HL-60/S4 treated with retinoic acid at 250 ng/mL for 4 days and 3 days (cell line): ENCODE measurements around the gene GTF3A.

Source experiments
- in situ Hi-C: fragments of 300-500 bp; cut with MboI; formaldehyde crosslinking; loops from 2 replicates; pipeline ENCODE4 v1.7.0; 2022; ENCODE audit warnings: low sequenced_read_pairs

Gene GTF3A

DNA sequence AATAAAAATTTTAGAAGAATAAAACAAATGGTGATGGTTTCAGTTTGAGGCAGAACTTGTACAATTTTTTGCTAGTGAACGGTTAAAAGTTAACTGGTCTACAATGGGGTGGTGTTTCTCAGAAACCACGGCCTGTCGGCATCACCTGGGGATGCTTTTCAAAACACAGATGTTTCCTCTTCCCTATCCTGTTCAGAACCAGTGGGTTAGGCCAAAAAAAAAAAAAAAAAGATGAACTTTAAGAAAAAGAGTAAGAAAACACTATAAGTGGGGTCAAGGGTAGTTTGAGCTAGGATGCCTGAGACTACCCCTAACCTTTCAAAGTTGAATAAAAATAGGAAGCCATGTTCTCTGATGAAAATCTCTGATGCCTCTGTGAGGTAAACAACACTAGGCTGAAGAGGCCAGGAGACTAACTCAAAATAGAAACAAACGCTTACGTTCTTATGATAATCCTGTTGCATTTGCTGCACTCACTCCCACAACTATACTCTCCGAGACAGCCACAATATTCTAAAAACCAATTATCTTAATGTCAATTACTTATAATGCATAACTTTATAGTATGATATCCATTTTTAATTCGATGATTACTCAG is 22.7 kb downstream of the GTF3A start:
- in situ Hi-C loops, result no loop called here

DNA sequence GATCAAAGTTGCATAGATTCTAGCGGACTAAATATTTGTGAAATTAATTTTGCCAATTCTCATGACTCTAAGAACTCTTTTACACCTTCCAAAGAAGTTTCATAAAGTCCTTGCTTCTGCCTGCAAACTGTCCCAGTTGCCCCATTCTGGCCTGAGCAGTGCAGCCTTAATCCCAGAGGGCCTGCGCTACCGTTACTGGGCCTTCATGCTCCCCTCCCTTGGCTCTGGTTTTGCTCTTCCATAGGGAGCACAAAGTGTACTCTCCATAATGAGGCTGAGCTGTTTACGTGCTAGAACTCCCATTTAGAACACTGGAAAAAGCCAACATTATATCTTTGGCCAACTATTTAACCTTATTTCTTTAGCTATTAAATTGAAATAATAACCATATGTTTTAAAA is 23.9 kb downstream of the GTF3A start:
- in situ Hi-C loops, result no loop called here

DNA sequence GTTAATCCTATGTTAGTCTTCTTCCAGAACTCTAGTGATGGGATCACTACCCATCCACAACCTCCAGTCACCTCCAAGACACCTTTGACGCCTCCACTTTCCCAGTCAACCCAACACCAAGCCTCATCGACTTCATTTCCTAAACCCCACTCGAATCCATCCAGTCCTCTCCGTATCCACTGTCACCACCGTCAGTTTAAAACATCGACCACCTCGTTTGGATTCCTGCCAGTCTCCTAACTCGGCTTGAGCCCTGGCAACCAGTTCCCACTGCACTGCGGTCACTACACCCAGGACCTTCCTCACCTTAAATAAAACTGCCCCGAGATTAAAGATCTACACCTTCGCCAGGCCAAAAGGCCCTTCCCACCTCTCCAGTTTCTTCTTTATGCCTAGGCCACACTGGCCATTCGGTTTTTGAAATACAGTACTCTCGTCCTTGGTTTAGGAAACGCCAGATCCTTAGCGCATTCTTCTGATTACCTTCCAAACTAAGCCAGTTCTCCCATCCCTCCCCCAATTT is 24.7 kb downstream of the GTF3A start:
- in situ Hi-C loops, result no loop called here

DNA sequence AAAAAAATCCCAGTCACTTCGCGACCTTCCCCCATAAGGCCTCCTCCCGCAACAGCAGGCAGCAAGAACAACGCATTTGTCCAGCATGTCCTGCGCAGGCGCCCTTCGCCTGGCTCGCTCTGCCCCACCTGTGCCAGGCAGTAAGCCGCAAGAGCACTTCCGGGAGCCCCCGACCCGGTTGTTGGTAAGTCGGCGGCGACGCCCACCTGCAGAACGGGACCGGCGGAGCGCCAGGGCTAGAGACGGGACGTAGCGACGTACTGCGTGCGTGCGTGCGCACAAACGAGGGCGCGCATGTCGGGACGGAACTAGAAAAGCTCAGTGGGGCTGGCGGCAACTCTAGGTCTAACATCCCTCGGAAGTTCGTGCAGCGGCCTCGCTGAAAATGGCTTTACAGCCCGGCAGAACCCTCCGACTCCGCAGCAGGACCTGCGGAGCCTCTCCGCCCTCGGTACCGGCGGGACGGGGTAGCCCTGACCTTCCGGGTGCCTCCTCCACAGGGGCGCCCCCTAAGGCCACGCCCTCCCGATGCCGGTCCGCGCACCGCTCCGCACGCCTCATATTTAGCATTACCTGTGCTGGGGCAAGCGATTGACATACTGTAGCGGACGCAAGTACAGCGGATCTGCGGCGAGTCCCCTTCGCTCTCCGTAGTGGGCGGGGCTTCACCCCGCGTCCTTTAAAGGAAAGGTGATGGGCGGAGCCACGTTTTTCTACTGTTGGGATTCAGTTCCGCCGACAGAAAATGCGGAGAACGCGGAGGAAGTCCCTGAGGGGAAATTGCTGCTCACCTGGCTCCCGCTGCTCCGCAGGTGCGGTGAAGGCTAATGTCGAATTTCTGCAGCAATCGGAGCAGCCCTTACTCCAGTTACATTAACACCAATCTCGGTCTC is 25.8 kb downstream of the GTF3A start, which contains the start of gene MTIF3:
Gene MTIF3, minus strand, starts transcription at position 629 of the 893 bp plus-strand sequence. CDS start 10,116 bp downstream, outside the sequence.
- in situ Hi-C loops, result no loop called here

DNA sequence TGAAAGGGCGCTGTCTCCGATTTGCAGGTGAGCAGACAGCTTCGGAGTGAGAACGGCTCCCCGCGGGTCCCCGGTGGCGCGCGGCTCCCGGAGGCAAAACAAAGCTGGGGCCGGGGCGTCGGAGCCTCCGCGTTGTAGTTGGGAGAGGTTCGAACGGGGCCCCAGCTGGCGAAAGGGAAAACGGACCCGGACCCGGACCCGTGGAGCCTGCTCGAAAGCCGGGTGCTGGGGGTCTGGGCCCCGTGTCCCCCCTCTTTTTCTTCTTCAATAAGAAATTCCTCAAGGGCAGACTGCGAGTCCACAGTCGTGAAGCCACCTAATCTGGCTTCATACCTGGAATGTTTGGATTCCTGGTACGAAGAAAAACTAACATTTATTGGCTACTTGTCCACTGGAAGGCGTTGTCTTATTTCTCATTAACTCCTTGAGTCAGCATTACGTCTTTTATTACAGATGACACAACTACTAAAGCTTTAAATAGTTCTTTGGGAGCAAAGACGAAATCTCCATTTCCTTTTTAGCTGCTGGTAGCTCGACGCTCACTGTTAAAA is 26.6 kb downstream of the GTF3A start:
- in situ Hi-C loops, result no loop called here

DNA sequence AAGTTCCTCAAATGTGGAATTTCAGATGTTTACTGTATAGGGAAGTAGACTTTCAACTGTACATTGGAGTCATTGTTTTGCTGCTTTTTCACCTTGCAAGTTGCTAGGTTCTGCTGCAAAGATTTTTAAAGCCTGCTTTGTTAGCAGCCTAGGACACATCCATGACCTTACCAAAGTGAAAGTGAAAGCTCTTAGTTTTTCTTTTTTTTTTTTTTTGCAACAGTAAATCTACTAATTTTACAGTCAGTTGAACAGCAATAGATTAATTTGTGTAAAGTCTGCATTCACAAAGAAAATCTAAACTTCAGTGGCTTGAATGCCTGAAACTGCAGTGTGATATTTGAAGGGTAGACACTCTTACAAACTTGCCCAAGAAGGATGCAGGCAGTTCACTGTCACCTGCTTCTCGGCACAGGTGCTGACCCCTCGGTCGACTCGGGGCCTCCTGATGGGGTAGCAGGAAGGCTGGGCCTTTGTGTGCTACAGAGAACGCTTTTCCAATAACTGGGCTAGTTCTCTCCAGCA is 31.0 kb downstream of the GTF3A start:
- in situ Hi-C loops, result no loop called here

DNA sequence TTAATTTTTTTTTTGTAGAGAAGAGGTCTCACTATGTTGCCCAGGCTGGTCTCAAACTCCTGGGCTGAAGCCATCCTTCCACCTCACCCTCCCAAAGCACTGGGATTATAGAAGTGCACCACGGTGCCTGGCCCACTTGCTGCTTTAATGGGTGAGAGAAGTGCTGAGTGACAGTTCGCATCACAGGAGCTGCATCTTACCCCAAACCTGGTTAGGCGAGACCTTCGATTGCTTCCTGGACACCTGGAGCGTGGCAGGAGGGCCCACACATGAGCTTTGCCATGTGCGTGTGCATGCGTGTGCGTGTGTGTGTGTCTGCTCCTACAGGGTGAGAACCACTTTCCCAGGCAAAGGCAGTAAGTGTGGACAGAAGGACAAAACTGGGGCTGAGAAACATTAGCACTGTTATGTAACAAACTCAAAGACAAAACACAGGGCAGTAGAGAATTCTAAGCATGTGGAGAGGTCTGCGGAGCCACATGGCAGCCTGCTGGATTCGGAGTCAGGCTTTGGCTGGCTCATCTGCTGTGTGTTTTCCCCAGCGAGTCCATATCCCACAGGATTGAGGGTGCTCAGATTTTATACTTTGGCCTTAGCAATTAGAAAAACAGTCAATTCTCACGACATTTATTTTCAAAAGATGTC is 37.6 kb downstream of the GTF3A start:
- in situ Hi-C loops, result no loop called here

DNA sequence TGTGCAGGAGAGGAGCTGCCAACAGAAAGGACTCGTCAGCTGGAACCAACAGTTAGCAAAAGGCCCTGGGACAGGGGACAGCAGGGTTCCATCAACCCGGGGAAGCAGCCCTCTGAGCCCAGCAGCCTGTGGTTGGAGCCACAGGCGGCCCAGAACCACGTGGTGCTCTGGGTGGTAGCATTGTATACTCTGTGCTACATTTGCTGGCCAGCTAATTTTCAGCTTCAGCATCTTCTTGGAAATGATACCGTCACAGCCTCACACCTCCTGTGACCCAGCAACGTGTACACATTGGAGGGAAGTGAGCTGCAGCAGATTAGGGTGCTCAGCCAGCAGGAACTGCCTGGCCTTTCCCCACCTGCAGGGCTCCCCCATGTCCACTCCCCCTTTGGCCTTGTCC is 39.1 kb downstream of the GTF3A start:
- in situ Hi-C loops, result no loop called here

DNA sequence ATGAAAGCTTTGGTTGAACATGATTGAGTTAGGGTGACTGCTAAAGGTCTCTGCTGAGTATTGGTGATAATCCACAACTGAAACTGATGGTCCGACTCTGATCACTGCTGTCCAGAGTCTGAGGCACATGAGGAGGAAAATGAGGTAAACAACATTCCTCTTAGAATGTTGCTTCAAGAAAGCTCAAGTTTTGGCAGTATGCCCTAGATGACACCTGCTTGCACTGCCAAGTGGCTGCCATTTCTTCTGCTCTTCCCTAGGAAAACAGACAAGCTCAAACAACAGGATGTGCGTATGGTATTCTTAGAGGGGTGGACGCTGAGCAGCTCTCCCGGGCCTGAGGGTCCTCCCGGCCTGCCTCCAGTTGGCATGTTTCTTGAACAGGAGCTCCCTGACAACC is 41.2 kb downstream of the GTF3A start:
- in situ Hi-C loops, result no loop called here

DNA sequence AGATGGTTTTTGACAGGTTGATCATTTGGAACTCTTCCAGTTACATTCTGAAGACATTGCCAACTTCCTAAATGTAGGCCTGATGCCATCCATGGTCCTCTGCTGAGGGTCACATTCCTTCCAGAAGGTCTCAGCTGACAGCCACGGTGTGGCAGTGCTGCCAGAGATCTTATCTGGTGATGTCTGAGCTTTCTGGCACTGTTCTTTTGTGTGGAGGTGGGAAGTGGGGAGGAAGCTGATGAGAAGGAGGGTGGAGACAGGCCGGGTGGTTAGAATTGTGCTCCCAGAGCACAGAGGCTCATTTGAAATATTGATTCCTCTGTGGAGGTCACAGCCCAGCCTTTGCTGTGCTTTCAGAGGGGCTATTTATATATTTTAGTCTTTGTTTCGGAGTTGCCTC is 42.1 kb downstream of the GTF3A start:
- in situ Hi-C loops, result no loop called here

DNA sequence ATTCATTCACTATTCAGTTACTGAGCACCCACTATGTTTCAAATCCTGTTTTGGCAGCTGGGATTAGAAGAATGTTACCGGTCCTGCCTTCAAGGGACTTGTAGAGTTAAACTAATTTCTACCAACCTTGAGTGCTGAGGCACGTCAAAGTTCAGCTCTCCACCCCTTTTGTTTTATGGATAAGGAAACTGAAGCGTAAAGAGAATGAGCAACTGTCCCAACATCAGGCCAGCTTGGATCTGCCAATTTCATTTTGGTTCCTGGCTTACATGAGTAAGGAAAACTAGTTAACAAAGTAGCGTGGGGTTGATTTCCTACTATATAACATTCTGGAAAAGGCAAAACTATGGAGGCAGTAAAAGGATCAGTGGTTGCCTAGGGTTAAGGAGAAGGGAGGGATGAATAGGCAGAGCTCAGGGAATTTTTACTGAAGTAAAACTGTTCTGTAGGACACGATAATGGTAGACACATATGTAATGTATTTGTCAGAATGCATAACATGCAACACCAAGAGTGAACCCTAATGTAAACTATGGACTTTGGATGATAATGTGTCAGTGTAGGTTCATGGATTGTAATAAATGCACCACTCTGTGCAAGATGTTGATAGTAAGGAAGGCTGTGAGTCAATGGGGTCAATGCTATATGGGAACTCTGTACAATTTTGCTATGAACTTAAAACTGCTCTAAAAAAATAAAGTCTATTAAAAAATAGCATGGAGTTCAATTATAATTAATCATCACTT is 45.8 kb downstream of the GTF3A start:
- in situ Hi-C loops, result no loop called here

DNA sequence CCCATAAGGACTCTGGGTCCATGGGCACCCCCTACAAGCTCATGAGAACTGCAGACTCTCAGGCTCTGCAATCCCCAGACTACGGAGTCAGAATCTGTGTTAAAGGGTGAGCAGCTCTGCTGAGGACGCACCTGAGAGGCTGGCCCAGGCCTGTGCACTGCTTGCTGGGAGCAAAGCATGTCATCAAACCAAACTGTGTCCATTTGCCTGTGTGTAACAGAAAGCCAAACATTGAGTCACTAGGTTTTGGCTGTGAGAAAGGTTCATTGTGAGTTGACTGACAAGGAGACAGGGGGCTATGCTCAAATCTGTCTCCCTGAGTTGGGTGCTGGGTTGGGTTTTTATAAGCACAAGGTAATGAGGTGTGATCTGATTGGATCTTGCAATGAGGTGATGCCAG is 48.0 kb downstream of the GTF3A start:
- in situ Hi-C loops, result no loop called here

DNA sequence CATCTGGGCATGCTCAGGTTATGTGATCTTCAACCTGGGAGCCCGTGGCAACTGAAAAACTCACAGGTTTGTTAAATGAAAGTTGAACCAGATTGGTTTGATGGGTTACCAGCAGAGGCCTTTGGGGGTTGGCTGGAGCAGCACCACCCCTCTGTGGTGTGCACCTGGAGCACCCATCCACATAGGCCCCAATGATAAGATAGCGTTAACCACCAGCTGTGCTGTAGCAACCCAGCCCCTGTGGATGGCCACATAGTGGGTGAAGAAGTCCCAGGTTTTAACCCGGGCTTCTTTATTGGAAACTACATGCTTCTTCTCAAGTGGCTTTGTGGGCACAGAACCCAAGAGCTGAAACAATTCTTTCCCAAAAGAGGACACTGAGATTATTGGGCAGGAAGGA is 48.5 kb downstream of the GTF3A start:
- in situ Hi-C loops, result no loop called here

DNA sequence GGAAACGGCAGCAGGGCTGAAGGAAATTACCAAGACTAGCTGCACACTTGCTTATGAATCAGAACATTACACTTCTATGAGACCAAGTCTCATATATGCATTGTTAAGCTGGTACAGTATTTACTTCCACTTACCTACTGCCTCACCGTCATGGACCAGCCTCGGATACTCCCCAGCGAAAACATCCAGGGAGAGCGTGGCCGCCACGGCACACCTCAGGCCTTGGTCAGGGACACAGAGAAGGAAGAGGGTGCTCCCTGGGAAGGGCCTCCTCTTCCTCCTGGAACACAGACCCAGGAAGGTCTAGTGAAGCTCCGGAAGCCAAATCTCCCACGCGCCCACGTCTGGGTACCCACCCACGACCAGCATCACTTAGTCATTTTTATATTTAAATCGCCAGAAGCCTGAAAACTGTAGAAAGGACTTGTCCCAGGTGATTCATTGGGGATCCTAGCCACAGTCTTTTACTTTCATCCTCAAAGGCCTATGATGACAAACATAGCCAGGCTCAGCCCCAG is 50.4 kb downstream of the GTF3A start:
- in situ Hi-C loops, result no loop called here

DNA sequence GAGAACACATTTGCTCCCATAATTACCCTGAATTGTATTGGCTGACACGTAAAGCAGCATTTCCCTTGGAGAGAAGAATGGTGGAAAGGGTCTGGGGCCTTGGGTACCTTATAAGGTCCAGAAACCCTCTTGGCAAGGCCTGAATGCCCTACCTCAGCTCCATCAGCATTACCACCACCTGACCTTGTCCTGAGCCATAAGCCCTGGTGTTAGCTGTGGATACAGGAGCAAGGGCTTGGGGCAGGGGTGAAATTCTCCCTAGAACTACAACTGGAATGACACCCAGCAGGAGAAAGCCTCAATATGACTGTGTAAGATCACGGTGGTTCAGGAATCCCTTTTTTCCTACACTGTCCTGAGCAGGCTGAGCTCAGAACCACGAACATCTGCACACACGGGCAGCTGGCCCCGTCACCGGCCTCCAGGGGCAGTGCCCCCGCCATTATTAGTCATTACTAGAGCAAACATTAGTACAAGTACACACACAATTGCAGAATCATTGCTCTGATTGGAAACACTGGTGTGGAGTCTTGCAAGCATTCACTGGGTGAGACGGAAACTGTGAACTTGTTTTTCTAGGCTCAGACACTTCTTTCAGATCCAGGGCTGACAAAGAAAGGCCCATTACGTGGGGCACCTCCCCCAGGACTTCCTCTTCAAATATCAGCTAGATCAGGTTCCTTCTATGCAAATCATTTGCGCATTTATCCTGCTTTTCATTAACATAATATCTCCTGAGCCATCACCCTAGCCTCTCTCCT is 52.7 kb downstream of the GTF3A start:
- in situ Hi-C loops, result no loop called here

DNA sequence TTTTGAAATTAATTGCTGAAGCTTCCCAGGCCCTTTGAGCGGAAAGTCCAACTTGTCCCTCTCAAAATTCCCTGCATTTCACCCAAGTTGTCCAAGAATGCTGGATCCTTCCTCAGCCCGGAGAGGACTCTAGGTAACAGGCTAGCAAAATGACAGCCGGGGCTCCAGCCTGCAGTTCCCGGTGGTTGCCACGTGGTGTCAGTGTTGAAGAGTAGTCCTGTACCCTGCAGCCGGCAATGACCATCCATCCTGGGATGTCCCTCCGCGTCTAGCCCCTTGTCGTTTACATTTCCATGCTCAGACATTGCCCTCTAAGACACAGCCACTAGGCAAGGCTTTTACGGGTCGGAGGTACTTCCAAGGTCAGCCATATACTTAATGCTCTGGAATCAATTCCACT is 57.3 kb downstream of the GTF3A start:
- in situ Hi-C loops, result no loop called here

DNA sequence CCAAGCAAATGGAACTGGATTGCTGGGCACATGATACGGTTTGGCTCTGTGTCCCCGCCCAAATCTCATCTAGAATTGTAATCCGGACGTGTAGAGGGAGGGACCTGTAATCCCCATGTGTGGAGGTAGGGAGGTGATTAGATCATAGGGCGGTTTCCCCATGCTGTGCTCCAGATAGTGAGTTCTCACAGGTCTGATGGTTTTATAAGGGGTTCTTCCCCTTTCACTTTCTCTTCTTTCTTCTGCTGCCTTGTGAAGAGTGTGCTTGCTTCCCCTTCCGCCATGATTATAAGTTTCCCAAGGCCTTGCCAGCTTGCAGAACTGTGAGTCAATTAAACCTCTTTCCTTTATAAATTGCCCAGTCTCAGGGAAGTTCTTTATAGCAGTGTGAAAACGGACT is 58.6 kb downstream of the GTF3A start:
- in situ Hi-C loops, result no loop called here

DNA sequence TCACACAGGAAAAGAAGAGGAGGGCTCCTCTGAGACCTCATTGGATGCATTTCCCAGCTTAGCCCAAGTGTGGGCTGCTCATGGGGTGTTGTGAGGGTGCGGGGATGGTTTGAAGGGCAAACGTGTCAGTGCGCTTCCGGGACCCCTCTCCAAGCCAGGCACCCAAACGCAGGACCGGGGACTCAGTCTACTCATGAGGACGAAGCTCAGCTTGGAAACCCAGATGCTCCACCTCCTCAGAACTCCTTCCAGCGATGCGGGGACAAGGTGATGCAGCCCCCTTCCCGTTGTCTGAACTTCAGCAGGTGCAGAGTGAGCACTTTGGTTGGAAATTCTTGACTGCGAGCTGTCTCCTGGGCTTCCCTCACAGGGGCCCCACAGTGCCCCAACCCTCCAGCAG is 59.0 kb downstream of the GTF3A start:
- in situ Hi-C loops, result no loop called here
